ENCODE data around the gene HERC6.

The HERC6 gene

GRCh38 chr4:88467392-88467791, 88.7 kb downstream of the HERC6 start:
- no peaks in the 10 kb centered on the region for H3K4me1 ChIP-seq (ENCODE audit: control extremely low read depth in 1 of 4, control insufficient read depth in 4 of 4, insufficient read depth in 4 of 4, low read length in 3 of 4)
- no peaks in the 10 kb centered on the region for H3K27me3 ChIP-seq (replicated peaks in 2 of 5; ENCODE audit: control insufficient read depth in 4 of 5, insufficient read depth in 5 of 5, low read length in 4 of 5)
- no peak overlapping the region for H3K4me3 ChIP-seq (ENCODE audit: control insufficient read depth in 1 of 7, extremely low read depth in 1 of 7, insufficient read depth in 4 of 7, low read depth in 2 of 7, low read length in 6 of 7)
- ChIA-PET POLR2A (no interaction called here), CTCF (no interaction called here)
- whole genome bisulfite sequencing (ENCODE audit: insufficient coverage): 100% methylated on average over 1 of the region's 2 CpGs
- H3K9me3 ChIP-seq (ENCODE audit: control extremely low read depth in 1 of 5, control insufficient read depth in 4 of 5, insufficient read depth in 2 of 5, low read depth in 1 of 5, low read length in 4 of 5): peaks cover 0 to 5% (median 0%) of the 10 kb centered on the region in 5 experiments
- no peak overlapping the region for H3K27ac ChIP-seq (ENCODE audit: insufficient read depth in 1 of 2, low read depth in 1 of 2, low read length in 2 of 2, poor library complexity in 1 of 2, severe bottlenecking in 2 of 2)
- peaks cover 3 to 45% (median 15%) of the 10 kb centered on the region in 4 experiments for H3K36me3 ChIP-seq (ENCODE audit: control insufficient read depth in 4 of 4, insufficient read depth in 4 of 4, low read length in 3 of 4)
- DNase-seq: no peak

- CTCF ChIA-PET: no interaction called here
These were observed 98.7 kb downstream of the HERC6 start for GRCh38 chr4:88477229-88477860.

GRCh38 chr4:88478247-88478646, 99.6 kb downstream of the HERC6 start:
- WGBS (ENCODE audit: insufficient coverage): no CpG with 5 or more reads among the region's 2 CpGs
- no peak for DNase-seq
- Histone ChIP-seq H3K27me3 (replicated peaks in 2 of 5; ENCODE audit: control insufficient read depth in 4 of 5, insufficient read depth in 5 of 5, low read length in 4 of 5) (no peaks in the 10 kb centered on the region), H3K9me3 (ENCODE audit: control extremely low read depth in 1 of 5, control insufficient read depth in 4 of 5, insufficient read depth in 2 of 5, low read depth in 1 of 5, low read length in 4 of 5) (no peaks in the 10 kb centered on the region), H3K27ac (ENCODE audit: insufficient read depth in 1 of 2, low read depth in 1 of 2, low read length in 2 of 2, poor library complexity in 1 of 2, severe bottlenecking in 2 of 2) (no peak overlapping the region), H3K36me3 (ENCODE audit: control insufficient read depth in 4 of 4, insufficient read depth in 4 of 4, low read length in 3 of 4) (peaks cover 0 to 10% (median 3%) of the 10 kb centered on the region in 4 experiments), H3K4me1 (ENCODE audit: control extremely low read depth in 1 of 4, control insufficient read depth in 4 of 4, insufficient read depth in 4 of 4, low read length in 3 of 4) (no peaks in the 10 kb centered on the region), H3K4me3 (ENCODE audit: control insufficient read depth in 1 of 7, extremely low read depth in 1 of 7, insufficient read depth in 4 of 7, low read depth in 2 of 7, low read length in 6 of 7) (no peak overlapping the region)
- CTCF ChIA-PET: no interaction called here
- POLR2A ChIA-PET: no interaction called here

More at GRCh38 chr4:88477229-88477860, 98.7 kb downstream of the HERC6 start:
- no peak overlapping the region for H3K4me3 ChIP-seq (ENCODE audit: control insufficient read depth in 1 of 7, extremely low read depth in 1 of 7, insufficient read depth in 4 of 7, low read depth in 2 of 7, low read length in 6 of 7)
- POLR2A ChIA-PET: no interaction called here
- H3K27me3 ChIP-seq (replicated peaks in 2 of 5; ENCODE audit: control insufficient read depth in 4 of 5, insufficient read depth in 5 of 5, low read length in 4 of 5): no peaks in the 10 kb centered on the region
- no peak for DNase-seq
- peaks cover 0 to 12% (median 2%) of the 10 kb centered on the region in 4 experiments for H3K36me3 ChIP-seq (ENCODE audit: control insufficient read depth in 4 of 4, insufficient read depth in 4 of 4, low read length in 3 of 4)
- no peaks in the 10 kb centered on the region for H3K9me3 ChIP-seq (ENCODE audit: control extremely low read depth in 1 of 5, control insufficient read depth in 4 of 5, insufficient read depth in 2 of 5, low read depth in 1 of 5, low read length in 4 of 5)
- no peak overlapping the region for H3K27ac ChIP-seq (ENCODE audit: insufficient read depth in 1 of 2, low read depth in 1 of 2, low read length in 2 of 2, poor library complexity in 1 of 2, severe bottlenecking in 2 of 2)
- no peaks in the 10 kb centered on the region for H3K4me1 ChIP-seq (ENCODE audit: control extremely low read depth in 1 of 4, control insufficient read depth in 4 of 4, insufficient read depth in 4 of 4, low read length in 3 of 4)
- WGBS (ENCODE audit: insufficient coverage): no CpG with 5 or more reads among the region's 5 CpGs

- no peak for DNase-seq
- Histone ChIP-seq H3K27ac (ENCODE audit: insufficient read depth in 1 of 2, low read depth in 1 of 2, low read length in 2 of 2, poor library complexity in 1 of 2, severe bottlenecking in 2 of 2) (no peak overlapping the region), H3K4me1 (ENCODE audit: control extremely low read depth in 1 of 4, control insufficient read depth in 4 of 4, insufficient read depth in 4 of 4, low read length in 3 of 4) (no peaks in the 10 kb centered on the region), H3K36me3 (ENCODE audit: control insufficient read depth in 4 of 4, insufficient read depth in 4 of 4, low read length in 3 of 4) (peaks cover 0 to 11% (median 0%) of the 10 kb centered on the region in 4 experiments), H3K4me3 (ENCODE audit: control insufficient read depth in 1 of 7, extremely low read depth in 1 of 7, insufficient read depth in 4 of 7, low read depth in 2 of 7, low read length in 6 of 7) (no peak overlapping the region), H3K27me3 (replicated peaks in 2 of 5; ENCODE audit: control insufficient read depth in 4 of 5, insufficient read depth in 5 of 5, low read length in 4 of 5) (no peaks in the 10 kb centered on the region), H3K9me3 (ENCODE audit: control extremely low read depth in 1 of 5, control insufficient read depth in 4 of 5, insufficient read depth in 2 of 5, low read depth in 1 of 5, low read length in 4 of 5) (no peaks in the 10 kb centered on the region)
- ChIA-PET POLR2A (no interaction called here), CTCF (no interaction called here)
- WGBS (ENCODE audit: insufficient coverage): no CpG with 5 or more reads among the region's 1 CpG
These were observed 102.9 kb downstream of the HERC6 start for GRCh38 chr4:88481537-88481936.

- WGBS (ENCODE audit: insufficient coverage): 25% methylated on average over 4 of the region's 4 CpGs
- Histone ChIP-seq H3K9me3 (ENCODE audit: control extremely low read depth in 1 of 5, control insufficient read depth in 4 of 5, insufficient read depth in 2 of 5, low read depth in 1 of 5, low read length in 4 of 5) (no peaks in the 10 kb centered on the region), H3K4me3 (ENCODE audit: control insufficient read depth in 1 of 7, extremely low read depth in 1 of 7, insufficient read depth in 4 of 7, low read depth in 2 of 7, low read length in 6 of 7) (no peak overlapping the region), H3K27me3 (replicated peaks in 2 of 5; ENCODE audit: control insufficient read depth in 4 of 5, insufficient read depth in 5 of 5, low read length in 4 of 5) (no peaks in the 10 kb centered on the region), H3K36me3 (ENCODE audit: control insufficient read depth in 4 of 4, insufficient read depth in 4 of 4, low read length in 3 of 4) (peaks cover 0 to 15% (median 0%) of the 10 kb centered on the region in 4 experiments), H3K4me1 (ENCODE audit: control extremely low read depth in 1 of 4, control insufficient read depth in 4 of 4, insufficient read depth in 4 of 4, low read length in 3 of 4) (peaks cover 0 to 7% (median 3%) of the 10 kb centered on the region in 4 experiments), H3K27ac (ENCODE audit: insufficient read depth in 1 of 2, low read depth in 1 of 2, low read length in 2 of 2, poor library complexity in 1 of 2, severe bottlenecking in 2 of 2) (peak overlapping the region in 1 of 2 experiments; percentile 17)
- peak in 2 of 3 donors; percentile 31 to 44 for DNase-seq
- CTCF ChIA-PET: interaction anchor here (0.8 to 1.3 kb wide), 4 partner anchors 16 to 120 kb away, joined by 3 to 5 read pairs (median 3); partner anchors contain the start of gene HERC6
- POLR2A ChIA-PET: no interaction called here
These were observed 110.6 kb downstream of the HERC6 start for GRCh38 chr4:88489100-88489761.
